Measurements from ENCODE around the gene GNG8. TPM values are rescaled to one million over a fixed set of nuclear protein-coding genes. Genes with fewer than 3 reads are reported as not detected.
A peak's percentile ranks its signal among the peaks of the same experiment; 100 is the strongest.

Gene GNG8
- total RNA-seq, 4 donors from 2014 or later = not detected

GRCh38 chr19:46601318-46602224, 34.4 kb downstream of the GNG8 start, which contains the start of gene CALM3:
Gene CALM3 (plus strand): TSS chr19:46601330. CDS start chr19:46601435, 105 bp downstream.
- 0% methylated on average over 24 to 30 of the region's 51 CpGs for WGBS, 2 donors
- peaks cover 0 to 19% (median 0%) of the 10 kb centered on the region in 4 donors for H3K9me3 ChIP-seq
- H3K27me3 ChIP-seq = no peaks in the 10 kb centered on the region
- peak within 1 kb of the TSS; percentile 96 to 100 (median 99) for H3K27ac ChIP-seq
- DNase-seq (ENCODE audit: low spot score in 2 of 2) = no peak
- peaks cover 0 to 13% (median 0%) of the 10 kb centered on the region in 3 donors for H3K36me3 ChIP-seq
- peaks cover 0 to 55% (median 38%) of the 10 kb centered on the region in 4 donors for H3K4me1 ChIP-seq
- H3K4me3 ChIP-seq = peak within 1 kb of the TSS; percentile 98 to 99 (median 99)
- peak; percentile 90 to 91 for TF ChIP-seq POLR2A (IDR thresholded peaks at IDR 0.05)
- TF ChIP-seq EP300 (IDR thresholded peaks at IDR 0.05) = no peak

GRCh38 chr19:46600384-46601317, 35.4 kb downstream of the GNG8 start:
- WGBS, 2 donors = 0 to 1% methylated on average over 56 to 60 of the region's 93 CpGs
- no peaks in the 10 kb centered on the region for H3K27me3 ChIP-seq
- DNase-seq (ENCODE audit: low spot score in 2 of 2) = peak; percentile 97 to 99

GRCh38 chr19:46599716-46600373, 36.2 kb downstream of the GNG8 start:
- H3K36me3 ChIP-seq = no peaks in the 10 kb centered on the region
- peak overlapping the region; percentile 96 to 100 (median 99) for H3K27ac ChIP-seq
- peaks cover 0 to 19% (median 0%) of the 10 kb centered on the region in 4 donors for H3K9me3 ChIP-seq
- no peaks in the 10 kb centered on the region for H3K27me3 ChIP-seq
- TF ChIP-seq EP300 (IDR thresholded peaks at IDR 0.05) = no peak
- TF ChIP-seq POLR2A (IDR thresholded peaks at IDR 0.05) = no peak
- no peak for TF ChIP-seq CTCF (IDR thresholded peaks at IDR 0.05)
- DNase-seq (ENCODE audit: low spot score in 2 of 2) = no peak
- H3K4me1 ChIP-seq = peaks cover 0 to 38% (median 26%) of the 10 kb centered on the region in 4 donors
- 60 to 67% methylated on average over 9 of the region's 9 CpGs for WGBS, 2 donors
- H3K4me3 ChIP-seq = peak overlapping the region; percentile 68 to 99 (median 98)

More at GRCh38 chr19:46600384-46601317, 35.4 kb downstream of the GNG8 start:
- peaks cover 0 to 19% (median 0%) of the 10 kb centered on the region in 4 donors for H3K9me3 ChIP-seq
- peak overlapping the region; percentile 68 to 99 (median 98) for H3K4me3 ChIP-seq
- H3K36me3 ChIP-seq = peaks cover 0 to 4% (median 0%) of the 10 kb centered on the region in 3 donors
- H3K4me1 ChIP-seq = peaks cover 0 to 46% (median 34%) of the 10 kb centered on the region in 4 donors
- TF ChIP-seq EP300 (IDR thresholded peaks at IDR 0.05) (peak; percentile 84 to 89), POLR2A (IDR thresholded peaks at IDR 0.05) (no peak), CTCF (IDR thresholded peaks at IDR 0.05) (peak in 2 of 5 experiments; percentile 64 to 71)
- H3K27ac ChIP-seq = peak overlapping the region; percentile 96 to 100 (median 99)

- TF ChIP-seq EP300 (IDR thresholded peaks at IDR 0.05) = no peak
- TF ChIP-seq POLR2A (IDR thresholded peaks at IDR 0.05) = no peak
- no peak for TF ChIP-seq CTCF (IDR thresholded peaks at IDR 0.05)
- no peaks in the 10 kb centered on the region for H3K36me3 ChIP-seq
- WGBS, 2 donors = 91 to 94% methylated on average over 4 of the region's 4 CpGs
- H3K27ac ChIP-seq = no peak overlapping the region
- no peaks in the 10 kb centered on the region for H3K27me3 ChIP-seq
- no peak for DNase-seq (ENCODE audit: low spot score in 2 of 2)
- no peak overlapping the region for H3K4me3 ChIP-seq
- H3K9me3 ChIP-seq = peaks cover 0 to 19% (median 0%) of the 10 kb centered on the region in 4 donors
- H3K4me1 ChIP-seq = peaks cover 0 to 24% (median 12%) of the 10 kb centered on the region in 4 donors
Observed at GRCh38 chr19:46598372-46598917, 37.6 kb downstream of the GNG8 start.
